ENCODE data around the gene SPHK2. TPM values are rescaled to one million over a fixed set of nuclear protein-coding genes. Genes with fewer than 3 reads are reported as not detected.
"Not testable (repeated sequence)": the region's sequence is repeated elsewhere in the genome, so short reads cannot be mapped to it uniquely, and the experiment has no call there.

Gene SPHK2
- total RNA-seq, 2 donors from 2014 or later = 36.2 to 48.4 TPM

DNA sequence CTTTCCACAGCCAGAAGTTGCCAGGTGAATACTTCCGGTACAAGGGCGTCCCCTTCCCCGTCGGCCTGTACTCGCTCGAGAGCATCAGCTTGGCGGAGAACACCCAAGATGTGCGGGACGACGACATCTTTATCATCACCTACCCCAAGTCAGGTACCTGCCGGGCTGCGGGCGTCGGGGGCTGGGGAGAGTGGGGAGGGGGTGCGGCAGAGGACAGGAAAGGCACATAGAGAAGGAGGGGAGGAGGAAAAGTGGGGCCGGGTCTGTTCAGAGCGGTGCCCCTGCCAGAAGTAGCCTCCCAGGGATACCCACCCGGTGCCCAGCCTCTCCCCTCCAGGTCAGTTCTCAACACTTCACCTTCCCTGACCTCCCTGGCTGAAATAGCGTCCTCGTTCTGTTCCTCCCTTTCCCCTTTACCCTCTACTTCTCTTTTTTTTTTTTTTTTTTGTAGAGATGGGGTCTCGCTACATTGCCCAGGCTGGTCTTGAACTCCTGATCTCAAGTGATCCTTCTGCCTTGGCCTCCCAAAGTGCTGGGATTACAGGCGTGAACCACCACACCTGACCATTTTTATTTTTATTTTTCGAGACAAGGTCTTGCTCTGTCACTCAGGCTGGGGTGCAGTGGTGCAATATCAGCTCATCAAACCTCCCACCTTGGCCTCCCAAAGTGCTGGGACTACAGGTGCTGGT is 43.2 kb upstream of the SPHK2 start:
- Histone ChIP-seq H3K27me3 (no peaks in the 10 kb centered on the region), H3K27ac (no peak overlapping the region), H3K4me1 (no peaks in the 10 kb centered on the region), H3K9me3 (no peaks in the 10 kb centered on the region), H3K9ac (ENCODE audit: low read depth in 2 of 2, low read length in 2 of 2) (no peak overlapping the region), H3K4me3 (no peak overlapping the region), H3K36me3 (no peaks in the 10 kb centered on the region)
- no peak for DNase-seq
- TF ChIP-seq CTCF (IDR thresholded peaks at IDR 0.05) = no peak
- intact Hi-C loops (cut with DNase I) = no loop called here

GRCh38 chr19:48577908-48578307 is 41.4 kb upstream of the SPHK2 start:
- H3K36me3 ChIP-seq; H3K27me3 ChIP-seq; intact Hi-C loops (cut with DNase I); H3K9me3 ChIP-seq; DNase-seq; H3K9ac ChIP-seq (ENCODE audit: low read depth in 2 of 2, low read length in 2 of 2); H3K27ac ChIP-seq; H3K4me1 ChIP-seq; H3K4me3 ChIP-seq: not testable (repeated sequence)

DNA sequence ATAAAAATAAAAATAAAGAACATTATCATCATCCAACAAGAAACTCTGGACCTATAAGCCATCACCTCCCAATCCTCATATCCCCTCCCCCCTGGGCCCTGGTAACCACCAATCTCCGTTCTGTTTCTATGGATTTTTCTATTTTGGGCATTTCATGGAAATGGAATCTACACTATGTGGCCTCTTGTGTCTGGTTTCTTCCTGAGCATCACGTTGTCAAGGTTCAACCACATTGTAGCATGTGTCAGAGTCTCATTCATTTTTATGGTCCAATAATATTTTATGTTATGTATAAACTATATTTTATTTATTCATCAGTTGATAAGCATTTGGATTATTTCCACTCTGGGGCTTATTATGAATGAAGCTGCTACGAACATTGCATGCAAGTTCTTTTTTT is 40.4 kb upstream of the SPHK2 start:
- H3K9ac ChIP-seq (ENCODE audit: low read depth in 2 of 2, low read length in 2 of 2) = no peak overlapping the region
- no peaks in the 10 kb centered on the region for H3K4me1 ChIP-seq
- no peak for DNase-seq

DNA sequence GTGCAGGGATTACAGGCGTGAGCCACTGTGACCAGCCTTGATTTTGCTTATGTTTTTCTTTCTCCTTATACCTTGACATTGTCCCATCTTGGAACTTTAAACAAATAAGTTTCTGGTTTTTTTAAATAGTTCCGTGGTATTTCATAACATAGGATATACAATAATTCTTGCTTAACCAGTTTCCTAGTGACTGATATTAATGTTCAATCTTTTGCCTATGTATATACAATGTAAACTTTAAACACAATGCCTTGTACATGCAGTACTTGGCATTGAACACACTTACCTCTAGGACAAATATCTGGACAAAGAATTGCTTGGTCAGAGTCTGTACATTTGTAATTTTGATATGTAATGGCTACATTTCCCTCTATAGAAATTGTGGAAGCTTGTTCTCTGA is 37.1 kb upstream of the SPHK2 start:
- intact Hi-C loops (cut with DNase I) = loop anchor here (10.0 kb wide), 2 partner anchors 187 to 267 kb away; partner anchors contain the start of genes GRIN2D and KDELR1
- Histone ChIP-seq H3K27ac (no peak overlapping the region), H3K4me3 (no peak overlapping the region), H3K4me1 (no peaks in the 10 kb centered on the region), H3K9me3 (no peaks in the 10 kb centered on the region), H3K9ac (ENCODE audit: low read depth in 2 of 2, low read length in 2 of 2) (no peak overlapping the region), H3K36me3 (no peaks in the 10 kb centered on the region), H3K27me3 (no peaks in the 10 kb centered on the region)
- no peak for TF ChIP-seq CTCF (IDR thresholded peaks at IDR 0.05)
- no peak for DNase-seq

More for the DNA sequence above, 40.4 kb upstream of the SPHK2 start:
- intact Hi-C loops (cut with DNase I) = no loop called here
- TF ChIP-seq CTCF (IDR thresholded peaks at IDR 0.05) = no peak
- Histone ChIP-seq H3K27me3 (no peaks in the 10 kb centered on the region), H3K36me3 (no peaks in the 10 kb centered on the region), H3K27ac (no peak overlapping the region), H3K4me3 (no peak overlapping the region), H3K9me3 (no peaks in the 10 kb centered on the region)

DNA sequence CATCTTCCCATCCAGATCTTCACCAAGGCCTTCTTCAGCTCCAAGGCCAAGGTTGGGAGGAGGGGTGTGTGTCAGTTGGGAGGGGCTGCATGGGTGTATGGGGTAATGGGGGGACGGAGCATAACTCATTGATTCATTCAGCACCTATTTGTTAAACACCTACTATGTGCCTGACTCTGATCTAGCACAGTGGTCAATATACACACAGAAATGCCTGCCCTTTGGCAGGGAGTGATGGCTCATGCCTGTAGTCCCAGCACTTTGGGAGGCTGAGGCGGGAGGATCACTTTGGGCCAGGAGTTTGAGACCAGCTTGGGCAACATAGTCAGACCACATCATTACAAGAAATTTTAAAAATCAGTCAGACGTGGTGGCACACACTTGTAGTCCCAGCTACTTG is 31.9 kb upstream of the SPHK2 start:
- no peaks in the 10 kb centered on the region for H3K36me3 ChIP-seq
- no peaks in the 10 kb centered on the region for H3K4me1 ChIP-seq
- no peak overlapping the region for H3K4me3 ChIP-seq
- no peak for TF ChIP-seq CTCF (IDR thresholded peaks at IDR 0.05)
- intact Hi-C loops (cut with DNase I) = loop anchor here (5.0 to 10.0 kb wide), 3 partner anchors 100 to 273 kb away; partner anchors contain the start of genes GRIN2D and KDELR1
- no peak for DNase-seq
- no peaks in the 10 kb centered on the region for H3K9me3 ChIP-seq
- no peak overlapping the region for H3K27ac ChIP-seq
- H3K9ac ChIP-seq (ENCODE audit: low read depth in 2 of 2, low read length in 2 of 2) = no peak overlapping the region
- H3K27me3 ChIP-seq = no peaks in the 10 kb centered on the region

GRCh38 chr19:48588670-48589401 is 30.5 kb upstream of the SPHK2 start:
- peak; percentile 97 for DNase-seq
- Histone ChIP-seq H3K27me3 (no peaks in the 10 kb centered on the region), H3K27ac (no peak overlapping the region), H3K4me3 (peak overlapping the region; percentile 23), H3K9ac (ENCODE audit: low read depth in 2 of 2, low read length in 2 of 2) (peak overlapping the region; percentile 51 to 58), H3K9me3 (no peaks in the 10 kb centered on the region), H3K36me3 (no peaks in the 10 kb centered on the region), H3K4me1 (no peaks in the 10 kb centered on the region)
- intact Hi-C loops (cut with DNase I) = loop anchor here (5.0 to 10.0 kb wide), 3 partner anchors 102 to 274 kb away; partner anchors contain the start of genes GRIN2D and KDELR1
- peak; percentile 89 for TF ChIP-seq CTCF (IDR thresholded peaks at IDR 0.05)
